Purkinje cell (primary cell): ENCODE measurements around the gene CAPN10. TPM values are rescaled to one million over a fixed set of nuclear protein-coding genes. Genes with fewer than 3 reads are reported as not detected.

ENCODE experiments used
- polyA plus RNA-seq: library from polyadenylated mRNA; unstranded; fragments of >200 nt; fragmentation: Nextera tagmentation; gene quantifications from 2 replicates; pipeline ENCODE4 v1.2.1, GENCODE V29; 2014

The CAPN10 gene
- polyA plus RNA-seq: 0.90 and 1.5 TPM in 2 replicates

GRCh38 chr2:240586198-240586918, at the start of gene CAPN10:
CAPN10 (plus strand) TSS chr2:240586734; CDS start chr2:240586912, 178 bp downstream.

GRCh38 chr2:240557808-240558207, 28.7 kb upstream of the CAPN10 start, which contains the start of gene ANKMY1:
ANKMY1 (minus strand) TSS chr2:240557988; CDS start chr2:240557335, 653 bp downstream.

GRCh38 chr2:240560084-240560479, 26.5 kb upstream of the CAPN10 start, which contains the start of gene DUSP28:
DUSP28 (plus strand) TSS chr2:240560357; CDS start chr2:240560685, 328 bp downstream.

GRCh38 chr2:240567872-240568677, 18.5 kb upstream of the CAPN10 start, which contains the start of gene RNPEPL1:
RNPEPL1 (plus strand) TSS chr2:240568484; CDS start chr2:240568587, 103 bp downstream.

GRCh38 chr2:240624950-240625621, 38.6 kb downstream of the CAPN10 start, which contains the start of gene GPR35:
GPR35 (plus strand) TSS chr2:240625480; CDS start chr2:240629953, 4,473 bp downstream.

Other genes starting within 250 kb of the CAPN10 start
- gene GPC1, start 151.1 kb upstream of the CAPN10 start, polyA plus RNA-seq: 0.13 and 1.8 TPM in 2 replicates
- 0.95 and 1.5 TPM in 2 replicates for gene ANKMY1, start 28.7 kb upstream of the CAPN10 start, polyA plus RNA-seq
- 15.1 and 23.7 TPM in 2 replicates for gene DUSP28, start 26.4 kb upstream of the CAPN10 start, polyA plus RNA-seq
- 0.19 and 0.25 TPM in 2 replicates for gene RNPEPL1, start 18.2 kb upstream of the CAPN10 start, polyA plus RNA-seq
- not detected in 2 replicates for gene GPR35, start 38.7 kb downstream of the CAPN10 start, polyA plus RNA-seq
- gene AQP12B, start 96.2 kb downstream of the CAPN10 start, polyA plus RNA-seq: not detected in 2 replicates
- gene AQP12A, start 105.1 kb downstream of the CAPN10 start, polyA plus RNA-seq: not detected in 2 replicates
- gene KIF1A, start 233.5 kb downstream of the CAPN10 start, polyA plus RNA-seq: 23.0 and 31.6 TPM in 2 replicates